ENCODE data around the gene APCDD1L.
"Not testable (repeated sequence)": the region's sequence is repeated elsewhere in the genome, so short reads cannot be mapped to it uniquely, and the experiment has no call there.

The APCDD1L gene

GRCh38 chr20:58544891-58545290, 29.7 kb upstream of the APCDD1L start:
- no peak for DNase-seq

GRCh38 chr20:58544286-58544685, 29.1 kb upstream of the APCDD1L start:
- DNase-seq: no peak

- DNase-seq: no peak
These were observed 28.1 kb upstream of the APCDD1L start for GRCh38 chr20:58543274-58543673.

GRCh38 chr20:58542411-58543095, 27.4 kb upstream of the APCDD1L start:
- no peak for DNase-seq

GRCh38 chr20:58542034-58542410, 26.8 kb upstream of the APCDD1L start:
- DNase-seq: not testable (repeated sequence)

- no peak for DNase-seq
These were observed 23.6 kb upstream of the APCDD1L start for GRCh38 chr20:58538752-58539151.

- DNase-seq: no peak
These were observed 22.6 kb upstream of the APCDD1L start for GRCh38 chr20:58537831-58538230.

GRCh38 chr20:58536289-58536688, 21.1 kb upstream of the APCDD1L start:
- DNase-seq: no peak

- DNase-seq: no peak
These were observed 16.5 kb upstream of the APCDD1L start for GRCh38 chr20:58531657-58532056.

GRCh38 chr20:58531063-58531462, 15.9 kb upstream of the APCDD1L start:
- DNase-seq: no peak

- DNase-seq: no peak
These were observed 13.2 kb upstream of the APCDD1L start for GRCh38 chr20:58528412-58528811.

- no peak for DNase-seq
These were observed 11.2 kb upstream of the APCDD1L start for GRCh38 chr20:58526411-58526810.

GRCh38 chr20:58524814-58525213, 9.6 kb upstream of the APCDD1L start:
- DNase-seq: no peak

- no peak for DNase-seq
These were observed 8.7 kb upstream of the APCDD1L start for GRCh38 chr20:58523971-58524315.

- DNase-seq: no peak
These were observed 8.1 kb upstream of the APCDD1L start for GRCh38 chr20:58523072-58523970.

- DNase-seq: no peak
These were observed 7.5 kb upstream of the APCDD1L start for GRCh38 chr20:58522666-58523065.

- DNase-seq: no peak
These were observed 6.6 kb upstream of the APCDD1L start for GRCh38 chr20:58521763-58522162.

- DNase-seq: no peak
These were observed 4.9 kb upstream of the APCDD1L start for GRCh38 chr20:58519940-58520712.

GRCh38 chr20:58518896-58519593, 3.8 kb upstream of the APCDD1L start:
- no peak for DNase-seq

GRCh38 chr20:58518387-58518786, 3.2 kb upstream of the APCDD1L start:
- DNase-seq: no peak

- no peak for DNase-seq
These were observed 622 bp downstream of the APCDD1L start for GRCh38 chr20:58514321-58515232.
